AG09309 (cell line): Measurements from ENCODE around the gene LDAH.

Source experiments
- DNase-seq: peaks from one replicate; pipeline ENCODE4 v3.0.0-alpha.2; 2010; ENCODE audit warnings: low read depth
- H3K4me3 ChIP-seq: 2 replicates; pipeline ENCODE4 v1.5.1; 2011; ENCODE audit warnings: mild to moderate bottlenecking, low read depth, low read length, moderate library complexity; ENCODE audit not compliant: control insufficient read depth
- TF ChIP-seq, protein P1 (sequence below): IDR thresholded peaks from 2 replicates; pipeline ENCODE4 v1.5.1; 2011; ENCODE audit warnings: mild to moderate bottlenecking, low read depth, low read length, inconsistent platforms; ENCODE audit not compliant: insufficient read depth, control insufficient read depth; ENCODE audit errors: missing control alignments

LDAH gene

DNA sequence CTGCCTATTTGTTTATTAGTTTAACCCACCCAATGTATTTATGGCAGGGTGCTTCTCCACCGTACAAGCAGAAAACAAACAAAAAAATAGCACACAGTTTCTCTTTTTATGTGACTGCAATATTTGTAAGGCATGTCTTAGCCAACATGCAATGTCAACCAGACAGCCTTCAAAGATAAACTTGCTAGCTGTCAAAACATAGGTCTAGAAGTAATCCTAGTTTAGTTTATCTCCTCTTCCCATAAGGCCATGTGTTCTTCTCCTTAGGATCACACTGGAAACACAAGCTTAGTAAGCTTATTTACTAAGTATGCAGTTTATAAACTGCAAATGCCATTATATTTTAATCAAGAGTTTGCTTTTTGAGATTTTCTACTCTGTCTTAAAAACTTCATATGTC lies 75.6 kb downstream of the LDAH start:
- no peak for DNase-seq
- H3K4me3 ChIP-seq = no peak overlapping the region
- TF ChIP-seq, protein P1, sequence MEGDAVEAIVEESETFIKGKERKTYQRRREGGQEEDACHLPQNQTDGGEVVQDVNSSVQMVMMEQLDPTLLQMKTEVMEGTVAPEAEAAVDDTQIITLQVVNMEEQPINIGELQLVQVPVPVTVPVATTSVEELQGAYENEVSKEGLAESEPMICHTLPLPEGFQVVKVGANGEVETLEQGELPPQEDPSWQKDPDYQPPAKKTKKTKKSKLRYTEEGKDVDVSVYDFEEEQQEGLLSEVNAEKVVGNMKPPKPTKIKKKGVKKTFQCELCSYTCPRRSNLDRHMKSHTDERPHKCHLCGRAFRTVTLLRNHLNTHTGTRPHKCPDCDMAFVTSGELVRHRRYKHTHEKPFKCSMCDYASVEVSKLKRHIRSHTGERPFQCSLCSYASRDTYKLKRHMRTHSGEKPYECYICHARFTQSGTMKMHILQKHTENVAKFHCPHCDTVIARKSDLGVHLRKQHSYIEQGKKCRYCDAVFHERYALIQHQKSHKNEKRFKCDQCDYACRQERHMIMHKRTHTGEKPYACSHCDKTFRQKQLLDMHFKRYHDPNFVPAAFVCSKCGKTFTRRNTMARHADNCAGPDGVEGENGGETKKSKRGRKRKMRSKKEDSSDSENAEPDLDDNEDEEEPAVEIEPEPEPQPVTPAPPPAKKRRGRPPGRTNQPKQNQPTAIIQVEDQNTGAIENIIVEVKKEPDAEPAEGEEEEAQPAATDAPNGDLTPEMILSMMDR = no peak

DNA sequence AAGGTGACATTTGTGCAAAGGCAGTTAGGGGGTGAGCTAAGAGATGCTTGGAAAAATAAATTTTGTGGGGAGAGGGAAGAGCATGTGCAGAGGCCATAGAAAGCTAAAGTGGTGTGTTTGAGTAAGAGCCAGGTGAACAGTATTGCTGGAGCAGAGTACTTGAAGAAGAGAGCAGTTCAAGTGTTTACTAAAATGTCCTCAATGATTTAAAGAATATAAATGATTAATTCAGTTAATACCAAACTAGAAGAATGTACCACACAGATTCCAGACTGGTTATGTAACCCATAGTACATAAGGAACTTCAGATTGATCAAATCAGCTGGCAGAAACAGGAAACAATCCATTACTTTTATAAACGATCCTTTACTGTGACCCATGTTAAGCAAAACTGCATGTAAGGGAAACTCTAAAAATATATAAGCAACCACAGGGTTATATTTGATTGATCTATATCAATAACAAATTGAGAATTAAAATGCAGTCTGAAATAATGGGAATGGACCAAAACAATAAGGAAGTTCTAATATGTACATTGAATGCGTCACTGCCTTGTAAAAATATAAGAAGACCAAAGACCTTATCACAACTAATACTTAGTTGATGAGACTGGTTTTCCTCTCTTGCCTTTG lies 76.9 kb downstream of the LDAH start:
- H3K4me3 ChIP-seq = no peak overlapping the region
- TF ChIP-seq, protein P1 = no peak
- no peak for DNase-seq

DNA sequence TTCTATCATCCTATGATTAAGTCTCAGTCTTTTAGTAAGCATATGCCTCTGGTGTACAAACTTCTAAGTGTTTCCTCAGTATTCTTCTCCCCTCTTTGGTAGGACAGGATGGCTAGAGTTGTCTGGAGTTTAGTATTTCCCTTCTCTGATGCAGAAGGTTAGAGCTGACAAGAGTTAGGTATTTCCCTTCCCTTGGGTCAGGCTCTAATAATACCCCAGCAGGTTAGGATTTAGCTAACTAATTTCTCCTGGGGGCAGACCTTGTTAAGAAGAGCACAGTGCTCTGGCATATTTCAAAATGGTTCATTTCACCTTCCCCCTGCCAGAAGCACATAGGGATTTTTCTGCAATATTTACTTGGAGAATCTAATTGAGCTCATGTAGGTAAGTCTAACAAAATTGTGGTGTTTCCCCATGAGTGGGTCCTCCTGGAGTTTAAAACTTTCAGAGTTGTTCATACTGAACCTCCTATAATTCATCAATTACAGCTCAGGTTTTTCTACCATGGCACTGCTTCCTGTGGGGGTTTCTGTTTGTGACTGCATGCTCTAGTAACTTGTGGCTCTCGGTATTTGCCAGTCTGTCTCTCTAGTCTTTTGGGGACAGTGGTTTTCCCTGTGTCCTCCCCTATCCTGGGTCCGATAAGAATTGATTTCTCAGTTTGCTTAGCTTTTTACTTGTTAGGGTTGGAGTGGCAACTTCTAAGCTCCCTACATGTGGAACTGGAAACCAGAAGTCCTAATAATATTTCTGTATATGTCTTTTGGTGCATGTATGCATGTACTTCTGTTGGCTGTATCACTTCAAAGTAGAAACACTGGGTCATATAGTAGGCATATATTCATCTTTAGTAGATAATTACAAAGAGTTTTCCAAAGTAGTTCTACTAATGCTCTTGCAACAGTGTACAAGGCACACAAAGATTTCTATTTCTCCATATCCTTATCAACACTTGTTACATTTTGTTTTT lies 78.2 kb downstream of the LDAH start:
- TF ChIP-seq, protein P1 = no peak
- DNase-seq = no peak
- no peak overlapping the region for H3K4me3 ChIP-seq

DNA sequence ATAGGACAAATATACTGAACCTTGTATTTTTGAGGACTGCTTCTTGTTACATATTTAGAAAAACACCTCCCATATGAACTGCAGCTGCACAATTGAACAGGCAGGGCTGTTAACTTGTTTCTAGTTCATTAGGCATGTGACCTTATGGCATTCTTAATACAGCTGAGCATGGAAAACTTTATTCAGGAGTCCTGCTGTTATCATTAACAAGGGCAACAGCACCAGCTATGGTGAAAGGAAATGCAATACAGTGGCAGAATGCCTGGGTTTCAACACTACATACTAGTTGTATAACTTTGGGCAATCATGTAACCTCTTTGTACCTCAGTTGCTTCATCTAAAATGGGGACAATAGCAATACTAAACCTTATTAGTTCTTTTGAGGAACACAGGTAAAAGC lies 84.1 kb downstream of the LDAH start:
- H3K4me3 ChIP-seq = no peak overlapping the region
- TF ChIP-seq, protein P1 = no peak
- DNase-seq = no peak

DNA sequence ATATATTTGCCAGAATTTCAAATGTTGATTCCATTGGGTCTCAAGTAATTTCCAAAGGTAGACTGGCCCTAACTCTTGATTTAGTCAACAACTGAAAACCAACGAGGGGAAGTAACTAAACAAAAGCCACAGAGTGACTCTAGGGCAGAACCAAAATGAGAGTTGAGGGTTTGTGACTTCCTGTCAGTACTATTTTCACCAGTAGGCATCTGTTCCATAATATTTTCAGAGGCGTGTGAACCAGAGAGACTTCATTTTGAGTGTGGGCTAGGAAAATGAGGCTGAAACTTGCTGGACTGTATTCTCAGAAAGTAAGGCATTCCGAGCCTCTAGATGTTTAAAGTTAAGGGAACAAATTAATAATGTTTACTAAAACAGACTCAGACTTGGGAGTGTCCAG lies 85.4 kb downstream of the LDAH start:
- no peak for DNase-seq
- H3K4me3 ChIP-seq = no peak overlapping the region
- TF ChIP-seq, protein P1 = no peak

DNA sequence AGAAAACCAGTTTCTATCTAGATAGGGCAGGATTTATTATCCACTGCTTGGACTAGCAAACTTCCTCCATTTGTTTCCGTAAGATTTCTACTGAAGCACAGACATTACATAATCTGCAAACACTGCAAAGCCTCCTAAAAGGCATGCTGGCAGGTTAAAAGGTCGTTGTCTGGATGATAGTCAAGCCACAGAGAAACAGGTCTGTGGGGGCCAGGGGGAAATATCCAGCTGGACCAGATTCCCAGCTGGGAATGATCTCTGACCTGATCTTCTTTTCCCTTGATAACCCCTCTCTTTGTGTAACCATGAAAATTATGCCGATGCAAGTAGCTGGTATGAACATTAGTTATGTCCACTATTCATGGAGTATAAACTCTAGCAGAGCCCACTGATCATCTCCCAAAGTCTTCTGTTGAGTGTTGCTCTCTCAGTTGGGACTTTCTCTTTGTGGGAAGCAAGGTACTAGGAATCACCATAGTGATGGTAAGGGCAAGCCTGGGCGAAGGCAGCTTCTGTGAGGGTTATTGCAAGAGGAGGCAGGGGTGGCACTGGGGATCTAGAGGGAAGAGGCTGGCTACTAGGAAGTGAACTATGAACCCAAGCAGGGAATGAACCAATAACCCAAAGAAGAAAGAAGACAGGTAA lies 94.7 kb downstream of the LDAH start:
- DNase-seq = no peak
- no peak overlapping the region for H3K4me3 ChIP-seq
- TF ChIP-seq, protein P1 = no peak
